OCI-LY3 (cell line): ENCODE data around the gene IGLL1.
A peak's percentile ranks its signal among the peaks of the same experiment; 100 is the strongest.
"Not testable (repeated sequence)": the region's sequence is repeated elsewhere in the genome, so short reads cannot be mapped to it uniquely, and the experiment has no call there.

Source experiments
- H2AFZ ChIP-seq: fragments of 200-600, 300-600 bp; shearing (Covaris generic); 2 replicates; pipeline ENCODE4 v1.6.0; 2014; ENCODE audit warnings: antibody characterized with exemption, low read depth, low read length
- H3K27ac ChIP-seq: fragments of 200-600, 300-600 bp; sonication (generic); 2 replicates; pipeline ENCODE4 v1.5.1; 2014; ENCODE audit warnings: mild to moderate bottlenecking, low read length, moderate library complexity, mixed read lengths
- H3K27me3 ChIP-seq: fragments of 200-600, 300-600 bp; sonication (generic); 2 replicates; pipeline ENCODE4 v1.6.1; 2014; ENCODE audit warnings: low read depth, low read length, mixed read lengths
- H3K36me3 ChIP-seq: fragments of 200-600, 300-600 bp; sonication (generic); replicated peaks from 2 replicates; pipeline ENCODE3; 2014; ENCODE audit warnings: low read depth, low read length, mixed read lengths
- H3K4me1 ChIP-seq: fragments of 300-600, 200-600 bp; sonication (generic); 2 replicates; pipeline ENCODE4 v1.6.1; 2014; ENCODE audit warnings: low read length, mixed read lengths
- H3K4me2 ChIP-seq: fragments of 200-600, 300-600 bp; sonication (generic); 2 replicates; pipeline ENCODE4 v1.6.1; 2014; ENCODE audit warnings: low read length, mixed read lengths
- H3K4me3 ChIP-seq: fragments of 300-600, 200-600 bp; sonication (generic); 2 replicates; pipeline ENCODE4 v1.5.1; 2014; ENCODE audit warnings: antibody characterized with exemption, mild to moderate bottlenecking, low read length, moderate library complexity
- H3K79me2 ChIP-seq: fragments of 300-600, 200-600 bp; shearing (Covaris generic); 2 replicates; pipeline ENCODE4 v1.6.1; 2014; ENCODE audit warnings: mild to moderate bottlenecking, low read length, mixed read lengths
- H3K9ac ChIP-seq: fragments of 300-600, 200-600 bp; shearing (Covaris generic); 2 replicates; pipeline ENCODE4 v1.6.0; 2014; ENCODE audit warnings: mild to moderate bottlenecking, low read length, moderate library complexity
- H3K9me3 ChIP-seq: fragments of 200-600, 300-600 bp; shearing (Covaris generic); 2 replicates; pipeline ENCODE4 v1.6.1; 2014; ENCODE audit warnings: low read length, mixed read lengths; ENCODE audit not compliant: insufficient read depth
- H4K20me1 ChIP-seq: fragments of 200-600, 300-600 bp; sonication (generic); 2 replicates; pipeline ENCODE4 v1.6.1; 2016; ENCODE audit warnings: low read length, mixed read lengths; ENCODE audit not compliant: insufficient read depth
- CTCF ChIP-seq: fragments of 200-600, 300-600 bp; sonication (generic); IDR thresholded peaks from 2 replicates; pipeline ENCODE4 v1.5.1; 2014; ENCODE audit warnings: antibody characterized with exemption, low read length, low read depth
- EZH2phosphoT487 ChIP-seq: fragments of 200-600 bp; shearing (Covaris generic); IDR thresholded peaks from 2 replicates; pipeline ENCODE4 v1.6.1; 2018; ENCODE audit warnings: antibody characterized with exemption, mixed run types, low read depth

Gene IGLL1

GRCh38 chr22:23604939-23605712 lies 25.0 kb upstream of the IGLL1 start:
- Histone ChIP-seq H3K9me3 (no peaks in the 10 kb centered on the region), H3K4me2 (no peak overlapping the region), H4K20me1 (no peaks in the 10 kb centered on the region), H3K79me2 (no peaks in the 10 kb centered on the region), H3K4me3 (no peak overlapping the region), H2AFZ (no peak overlapping the region), H3K9ac (no peak overlapping the region), H3K36me3 (no peaks in the 10 kb centered on the region), H3K27me3 (peaks cover 20% of the 10 kb centered on the region), H3K27ac (no peak overlapping the region), H3K4me1 (no peaks in the 10 kb centered on the region)
- TF ChIP-seq CTCF (no peak), EZH2phosphoT487 (no peak)

- Histone ChIP-seq H4K20me1 (no peaks in the 10 kb centered on the region), H3K27me3 (peaks cover 20% of the 10 kb centered on the region), H3K9me3 (no peaks in the 10 kb centered on the region), H3K4me3 (no peak overlapping the region), H3K4me1 (no peaks in the 10 kb centered on the region), H3K79me2 (no peaks in the 10 kb centered on the region), H3K36me3 (no peaks in the 10 kb centered on the region), H3K9ac (no peak overlapping the region), H3K4me2 (no peak overlapping the region), H3K27ac (no peak overlapping the region), H2AFZ (no peak overlapping the region)
- TF ChIP-seq CTCF (no peak), EZH2phosphoT487 (no peak)
These were observed 23.2 kb upstream of the IGLL1 start for GRCh38 chr22:23603266-23603665.

GRCh38 chr22:23598805-23599518 lies 18.9 kb upstream of the IGLL1 start:
- no peak overlapping the region for H3K9ac ChIP-seq
- H3K4me2 ChIP-seq = no peak overlapping the region
- peaks cover 9% of the 10 kb centered on the region for H3K4me1 ChIP-seq
- H3K4me3 ChIP-seq = no peak overlapping the region
- H3K27ac ChIP-seq = no peak overlapping the region
- H4K20me1 ChIP-seq = no peaks in the 10 kb centered on the region
- peaks cover 9% of the 10 kb centered on the region for H3K27me3 ChIP-seq
- no peaks in the 10 kb centered on the region for H3K36me3 ChIP-seq
- H3K79me2 ChIP-seq = no peaks in the 10 kb centered on the region
- no peaks in the 10 kb centered on the region for H3K9me3 ChIP-seq
- H2AFZ ChIP-seq = no peak overlapping the region
- TF ChIP-seq CTCF (no peak), EZH2phosphoT487 (no peak)

GRCh38 chr22:23597576-23598268 lies 17.6 kb upstream of the IGLL1 start:
- H3K4me3 ChIP-seq, H3K9me3 ChIP-seq, H3K27ac ChIP-seq, H4K20me1 ChIP-seq, H3K4me1 ChIP-seq, H3K4me2 ChIP-seq, H2AFZ ChIP-seq, H3K27me3 ChIP-seq, H3K79me2 ChIP-seq, H3K36me3 ChIP-seq, H3K9ac ChIP-seq: not testable (repeated sequence)

GRCh38 chr22:23595904-23596303 lies 15.8 kb upstream of the IGLL1 start:
- H4K20me1 ChIP-seq, H3K27me3 ChIP-seq, H3K4me1 ChIP-seq, H3K79me2 ChIP-seq, H3K9me3 ChIP-seq, H2AFZ ChIP-seq, H3K4me3 ChIP-seq, H3K36me3 ChIP-seq, H3K27ac ChIP-seq, H3K9ac ChIP-seq: not testable (repeated sequence)
- H3K4me2 ChIP-seq = peak overlapping the region; percentile 23; the same call in 1 of the 2 replicates
